WTC11 (cell line): ENCODE results near the gene RCAN1. TPM values are rescaled to one million over a fixed set of nuclear protein-coding genes. Genes with fewer than 3 reads are reported as not detected.

Experiments used
- ATAC-seq: fragments of 200-7000 bp; cut with Tn5 transposase; 2 replicates; pipeline ENCODE4 v1.10.0; 2021; ENCODE audit warnings: mild to moderate bottlenecking, moderate library complexity
- CTCF ChIA-PET: fragments of 300-600 bp; sonication (Branson Sonifier 250); formaldehyde crosslinking; loops from one replicate; lab custom pipeline; 2021; ENCODE audit warnings: antibody characterized with exemption; lab: Charles Lee
- POLR2A ChIA-PET: fragments of 350-600 bp; sonication (Branson Sonifier 250); formaldehyde crosslinking; loops from one replicate; lab custom pipeline; 2021; ENCODE audit warnings: antibody characterized with exemption; lab: Charles Lee
- DNase-seq: peaks from one replicate; pipeline ENCODE4 v3.0.0; 2021; ENCODE audit warnings: low spot score
- H3K27ac Mint-ChIP-seq: 2 replicates; pipeline ENCODE4 v1.8.0; 2021; ENCODE audit warnings: mixed read lengths
- H3K27me3 Mint-ChIP-seq: 2 replicates; pipeline ENCODE4 v1.8.0; 2021; ENCODE audit warnings: low read depth, mild to moderate bottlenecking, moderate library complexity, mixed read lengths
- H3K36me3 Mint-ChIP-seq: 2 replicates; pipeline ENCODE4 v1.8.0; 2021; ENCODE audit warnings: mixed read lengths
- H3K4me1 Mint-ChIP-seq: 2 replicates; pipeline ENCODE4 v1.8.0; 2022; ENCODE audit warnings: mixed read lengths
- H3K4me3 Mint-ChIP-seq: 2 replicates; pipeline ENCODE4 v1.8.0; 2021; ENCODE audit warnings: mild to moderate bottlenecking, moderate library complexity, mixed read lengths
- H3K9me3 Mint-ChIP-seq: 2 replicates; pipeline ENCODE4 v1.8.0; 2021; ENCODE audit warnings: mixed read lengths
- CDX4 ChIP-seq: fragments of 250-450 bp; sonication (Bioruptor Pico); IDR thresholded peaks from 2 replicates; pipeline ENCODE4 v1.9.0; 2021; ENCODE audit warnings: moderate library complexity, mild to moderate bottlenecking, inconsistent platforms, borderline replicate concordance
- E2F1 ChIP-seq: sonication (generic); formaldehyde crosslinking; IDR thresholded peaks from 2 replicates; pipeline ENCODE4 v1.8.0; 2022; ENCODE audit warnings: mild to moderate bottlenecking, missing genetic modification reagents
- FOXP4 ChIP-seq: sonication (generic); formaldehyde crosslinking; IDR thresholded peaks from 2 replicates; pipeline ENCODE4 v1.8.0; 2022; ENCODE audit warnings: mild to moderate bottlenecking, missing genetic modification reagents
- GTF2I ChIP-seq: fragments of 250-450 bp; sonication (Bioruptor Pico); conservative IDR thresholded peaks from 2 replicates; pipeline ENCODE4 v1.4.0; 2021; ENCODE audit warnings: mild to moderate bottlenecking
- IRF2 ChIP-seq: sonication (generic); formaldehyde crosslinking; IDR thresholded peaks from 2 replicates; pipeline ENCODE4 v1.8.0; 2022; ENCODE audit warnings: low read depth, missing genetic modification reagents, borderline replicate concordance
- JUN ChIP-seq: sonication (generic); formaldehyde crosslinking; IDR thresholded peaks from 2 replicates; pipeline ENCODE4 v1.8.0; 2023; ENCODE audit warnings: mild to moderate bottlenecking, missing genetic modification reagents
- NFE2L1 ChIP-seq: sonication (generic); formaldehyde crosslinking; IDR thresholded peaks from 2 replicates; pipeline ENCODE4 v1.8.1; 2023; ENCODE audit warnings: missing genetic modification reagents
- NR1H2 ChIP-seq: sonication (generic); formaldehyde crosslinking; IDR thresholded peaks from 2 replicates; pipeline ENCODE4 v1.9.0; 2021; ENCODE audit warnings: mild to moderate bottlenecking, moderate library complexity, missing genetic modification reagents
- OVOL2 ChIP-seq: fragments of 250-450 bp; sonication (Bioruptor Pico); IDR thresholded peaks from 2 replicates; pipeline ENCODE4 v1.9.0; 2021; ENCODE audit warnings: mild to moderate bottlenecking, borderline replicate concordance
- RORB ChIP-seq: fragments of 250-450 bp; sonication (Bioruptor Pico); IDR thresholded peaks from 2 replicates; pipeline ENCODE4 v1.9.0; 2021; ENCODE audit warnings: mild to moderate bottlenecking
- TEAD1 ChIP-seq: sonication (generic); formaldehyde crosslinking; IDR thresholded peaks from 2 replicates; pipeline ENCODE4 v1.8.0; 2022; ENCODE audit warnings: mild to moderate bottlenecking, missing genetic modification reagents
- ZNF232 ChIP-seq: sonication (generic); formaldehyde crosslinking; IDR thresholded peaks from 2 replicates; pipeline ENCODE4 v1.8.0; 2022; ENCODE audit warnings: mild to moderate bottlenecking, missing genetic modification reagents
- ZNF317 ChIP-seq: sonication (generic); formaldehyde crosslinking; IDR thresholded peaks from 2 replicates; pipeline ENCODE4 v1.8.1; 2023; ENCODE audit warnings: low read depth, mild to moderate bottlenecking, moderate library complexity, missing genetic modification reagents, borderline replicate concordance
- ZNF416 ChIP-seq: fragments of 250-450 bp; sonication (Bioruptor Pico); IDR thresholded peaks from 2 replicates; pipeline ENCODE4 v1.9.0; 2021; ENCODE audit warnings: mild to moderate bottlenecking, inconsistent platforms
- total RNA-seq: library from RNA; stranded (reverse); gene quantifications from 3 replicates; pipeline ENCODE4 v1.2.3, GENCODE V29; 2021
- TF ChIP-seq, protein P1 (sequence below): sonication (generic); formaldehyde crosslinking; IDR thresholded peaks from 2 replicates; pipeline ENCODE4 v1.8.1; 2022; ENCODE audit warnings: low read depth, missing genetic modification reagents, borderline replicate concordance
- TF ChIP-seq, protein P2 (sequence below): sonication (generic); formaldehyde crosslinking; IDR thresholded peaks from 2 replicates; pipeline ENCODE4 v1.8.0; 2022; ENCODE audit warnings: mild to moderate bottlenecking, missing genetic modification reagents

Gene RCAN1
- total RNA-seq, 1 experiment from 2014 or later = 5.9 TPM

DNA sequence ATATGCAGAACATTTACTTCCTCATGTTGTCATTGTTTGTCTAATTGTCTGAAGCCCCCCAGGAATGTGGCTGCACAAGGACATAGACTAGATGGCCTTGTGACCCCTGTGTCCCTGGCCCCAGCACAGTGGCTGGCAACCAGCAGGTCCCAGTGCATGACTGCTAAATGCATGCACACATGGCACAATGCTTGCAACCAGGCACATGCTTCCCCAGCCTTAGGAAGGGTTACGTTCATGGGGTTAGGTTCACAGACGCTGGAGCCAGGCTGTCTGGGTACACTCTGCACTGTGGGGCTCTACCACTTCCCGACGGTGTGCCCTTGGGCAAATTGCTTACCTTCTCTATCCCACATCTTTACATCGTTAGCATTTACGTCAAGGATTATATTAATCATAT is 32.6 kb upstream of the RCAN1 start:
- no peak for TF ChIP-seq NR1H2 (CRISPR knock-in tag)
- TF ChIP-seq ZNF232 (CRISPR knock-in tag) = no peak
- TF ChIP-seq NFE2L1 = no peak
- no peak for TF ChIP-seq RORB (CRISPR knock-in tag)
- TF ChIP-seq, protein P1, sequence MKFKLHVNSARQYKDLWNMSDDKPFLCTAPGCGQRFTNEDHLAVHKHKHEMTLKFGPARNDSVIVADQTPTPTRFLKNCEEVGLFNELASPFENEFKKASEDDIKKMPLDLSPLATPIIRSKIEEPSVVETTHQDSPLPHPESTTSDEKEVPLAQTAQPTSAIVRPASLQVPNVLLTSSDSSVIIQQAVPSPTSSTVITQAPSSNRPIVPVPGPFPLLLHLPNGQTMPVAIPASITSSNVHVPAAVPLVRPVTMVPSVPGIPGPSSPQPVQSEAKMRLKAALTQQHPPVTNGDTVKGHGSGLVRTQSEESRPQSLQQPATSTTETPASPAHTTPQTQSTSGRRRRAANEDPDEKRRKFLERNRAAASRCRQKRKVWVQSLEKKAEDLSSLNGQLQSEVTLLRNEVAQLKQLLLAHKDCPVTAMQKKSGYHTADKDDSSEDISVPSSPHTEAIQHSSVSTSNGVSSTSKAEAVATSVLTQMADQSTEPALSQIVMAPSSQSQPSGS (CRISPR knock-in tag) = no peak
- TF ChIP-seq, protein P2, sequence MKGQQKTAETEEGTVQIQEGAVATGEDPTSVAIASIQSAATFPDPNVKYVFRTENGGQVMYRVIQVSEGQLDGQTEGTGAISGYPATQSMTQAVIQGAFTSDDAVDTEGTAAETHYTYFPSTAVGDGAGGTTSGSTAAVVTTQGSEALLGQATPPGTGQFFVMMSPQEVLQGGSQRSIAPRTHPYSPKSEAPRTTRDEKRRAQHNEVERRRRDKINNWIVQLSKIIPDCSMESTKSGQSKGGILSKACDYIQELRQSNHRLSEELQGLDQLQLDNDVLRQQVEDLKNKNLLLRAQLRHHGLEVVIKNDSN (CRISPR knock-in tag) = no peak
- TF ChIP-seq TEAD1 (CRISPR knock-in tag) = no peak
- no peak for TF ChIP-seq OVOL2 (CRISPR knock-in tag)
- Mint-ChIP-seq H3K36me3 (no peaks in the 10 kb centered on the region), H3K9me3 (peaks cover 15% of the 10 kb centered on the region), H3K4me1 (0 out of 2 replicates have a peak, but pooled peaks cover 2% of the 10 kb centered on the region), H3K27me3 (peaks cover 2% of the 10 kb centered on the region), H3K4me3 (no peak overlapping the region), H3K27ac (no peak overlapping the region)
- DNase-seq = no peak
- ATAC-seq = no peak
- POLR2A ChIA-PET = no interaction called here
- CTCF ChIA-PET = no interaction called here

DNA sequence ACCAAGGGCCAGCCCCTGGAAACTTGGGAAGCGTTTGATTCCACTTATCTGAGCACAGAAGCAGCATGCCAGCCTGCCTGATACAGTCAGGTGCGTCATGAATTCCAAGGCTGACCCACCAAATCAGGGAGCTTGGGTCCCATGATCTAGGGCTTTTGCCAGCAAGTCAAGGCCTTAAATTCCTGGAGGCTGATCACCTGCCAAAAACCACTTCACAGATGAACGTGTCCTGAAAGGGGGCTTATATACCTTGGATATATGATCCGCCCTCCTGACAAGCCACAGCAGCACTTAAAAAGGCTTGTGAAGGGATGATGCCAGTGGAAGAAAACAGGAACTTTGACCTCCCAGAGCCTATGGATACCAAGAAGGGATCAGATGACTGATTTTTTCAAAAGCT is 29.9 kb upstream of the RCAN1 start:
- H3K4me1 Mint-ChIP-seq = peaks cover 5% of the 10 kb centered on the region
- H3K4me3 Mint-ChIP-seq = no peak overlapping the region
- H3K27ac Mint-ChIP-seq = no peak overlapping the region
- peaks cover 6% of the 10 kb centered on the region for H3K27me3 Mint-ChIP-seq
- CTCF ChIA-PET = no interaction called here
- no peaks in the 10 kb centered on the region for H3K36me3 Mint-ChIP-seq
- DNase-seq (no peak), ATAC-seq (no peak)
- TF ChIP-seq JUN (CRISPR knock-in tag) = no peak
- no peak for TF ChIP-seq ZNF416
- TF ChIP-seq CDX4 (CRISPR knock-in tag) = no peak
- no peak for TF ChIP-seq GTF2I (CRISPR knock-in tag)
- H3K9me3 Mint-ChIP-seq = peaks cover 4% of the 10 kb centered on the region
- POLR2A ChIA-PET = no interaction called here

- CTCF ChIA-PET = interaction anchor here (0.8 kb wide), 1 partner anchor 29 kb away, joined by 4 read pairs; no protein-coding TSS in a partner anchor
- POLR2A ChIA-PET = no interaction called here
- DNase-seq = no peak
- H3K9me3 Mint-ChIP-seq = peaks cover 7% of the 10 kb centered on the region
- no peaks in the 10 kb centered on the region for H3K36me3 Mint-ChIP-seq
- H3K4me1 Mint-ChIP-seq = peaks cover 5% of the 10 kb centered on the region
- no peak overlapping the region for H3K27ac Mint-ChIP-seq
- TF ChIP-seq FOXP4 (CRISPR knock-in tag) = no peak
- no peak for TF ChIP-seq E2F1
- no peak for TF ChIP-seq IRF2 (CRISPR knock-in tag)
- TF ChIP-seq ZNF317 (CRISPR knock-in tag) = no peak
- no peak for ATAC-seq
- peaks cover 6% of the 10 kb centered on the region for H3K27me3 Mint-ChIP-seq
- no peak overlapping the region for H3K4me3 Mint-ChIP-seq
Observed at GRCh38 chr21:34642211-34643075, 27.5 kb upstream of the RCAN1 start.
